NK-92 treated with Interleukin-12 subunit alpha and Interleukin-12 subunit beta, amount 100 ng/mL, for 24 hours (cell line): ENCODE results near the gene CDK17.
"Not testable (repeated sequence)": the region's sequence is repeated elsewhere in the genome, so short reads cannot be mapped to it uniquely, and the experiment has no call there.

Experiments
- DNase-seq: peaks from one replicate; lab custom pipeline; 2025; lab: John Stamatoyannopoulos, UW

The CDK17 gene

DNA sequence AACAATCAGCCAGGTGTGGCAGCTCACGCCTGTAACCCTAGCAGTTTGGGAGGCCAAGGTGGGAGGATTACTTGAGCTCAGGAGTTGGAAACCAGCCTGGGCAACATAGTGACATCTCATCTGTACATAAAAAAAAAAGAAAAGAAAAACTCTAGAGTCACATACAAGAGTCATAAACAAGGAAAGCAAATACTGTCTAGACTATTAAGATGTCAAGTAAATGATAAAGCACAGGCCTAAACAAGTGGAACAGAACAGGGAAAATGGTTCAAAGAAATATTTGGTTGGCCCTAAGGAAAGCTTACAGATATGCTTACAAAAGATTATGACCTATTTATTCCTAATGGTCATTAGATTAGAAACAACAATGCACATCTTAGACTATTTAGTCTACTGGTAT, 12.3 kb downstream of the CDK17 start:
- no peak for DNase-seq

DNA sequence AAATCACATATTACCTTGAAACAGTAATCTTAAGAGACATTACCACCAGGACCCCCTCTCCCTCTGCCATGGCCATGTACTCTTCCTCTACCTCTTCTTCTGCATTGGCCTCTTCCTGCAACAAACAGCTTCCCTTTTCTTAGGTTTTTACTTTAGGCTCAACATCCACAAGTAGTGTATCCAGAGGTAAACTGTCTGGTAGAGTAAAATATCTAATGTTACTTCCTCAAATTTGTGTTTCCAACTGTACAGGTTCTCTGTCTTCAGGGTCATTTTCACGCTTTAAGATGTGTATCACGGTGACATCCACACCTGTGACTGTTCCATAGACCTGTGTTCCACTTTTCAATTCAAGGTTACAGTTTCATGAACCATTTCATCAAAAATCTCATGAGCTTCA, 13.4 kb downstream of the CDK17 start:
- no peak for DNase-seq

DNA sequence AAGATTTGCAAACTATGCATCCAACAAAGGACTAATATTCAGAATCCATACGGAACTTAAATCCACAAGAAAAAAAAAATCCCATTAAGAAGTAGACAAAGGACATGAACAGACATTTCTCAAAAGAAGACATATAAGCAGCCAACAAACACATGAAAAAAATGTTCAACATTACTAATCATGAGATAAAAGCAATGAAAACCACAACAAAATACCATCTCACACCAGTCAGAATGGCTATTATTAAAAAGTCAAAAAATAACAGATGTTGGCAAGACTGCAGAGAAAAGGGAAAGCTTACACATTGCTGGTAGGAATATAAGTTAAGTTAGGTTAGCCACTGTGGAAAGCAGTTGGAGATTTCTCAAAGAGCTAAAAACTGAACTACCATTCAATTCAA, 16.2 kb downstream of the CDK17 start:
- DNase-seq = no peak

DNA sequence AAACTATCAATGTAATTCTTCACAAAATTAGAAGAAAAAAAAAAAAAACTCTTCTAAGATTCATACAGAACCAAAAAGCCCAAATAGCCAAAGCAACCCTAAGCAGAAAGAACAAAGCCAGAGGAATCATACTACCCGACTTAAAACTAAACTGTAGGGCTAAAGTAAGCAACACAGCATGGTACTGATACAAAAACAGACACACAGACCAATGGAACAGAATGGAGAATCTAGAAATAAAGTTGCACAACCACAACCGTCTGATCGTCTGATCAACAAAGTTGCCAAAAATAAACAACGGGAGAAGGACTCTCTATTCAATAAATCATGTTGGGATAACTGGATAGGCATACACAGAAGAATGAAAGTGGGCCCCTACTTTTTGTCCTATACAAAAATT, 16.9 kb downstream of the CDK17 start:
- DNase-seq = no peak

DNA sequence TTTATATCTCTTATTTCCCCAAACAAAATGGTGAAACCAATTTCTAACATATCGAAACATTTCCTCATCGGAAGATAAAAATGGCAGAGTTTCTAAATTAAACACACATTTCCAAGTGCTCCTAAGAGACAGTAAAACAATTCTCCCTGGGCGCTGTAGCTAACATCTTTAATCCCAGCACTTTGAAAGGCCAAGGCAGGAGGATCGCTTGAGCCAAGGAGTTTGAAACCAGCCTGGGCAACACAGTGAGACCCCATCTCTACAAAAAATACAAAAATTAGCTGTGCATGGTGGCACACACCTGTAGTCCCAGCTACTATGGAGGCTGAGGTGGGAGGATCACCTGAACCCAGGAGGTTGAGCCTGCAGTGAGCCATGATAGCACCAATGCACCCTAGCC, 20.5 kb downstream of the CDK17 start:
- not testable (repeated sequence) for DNase-seq

DNA sequence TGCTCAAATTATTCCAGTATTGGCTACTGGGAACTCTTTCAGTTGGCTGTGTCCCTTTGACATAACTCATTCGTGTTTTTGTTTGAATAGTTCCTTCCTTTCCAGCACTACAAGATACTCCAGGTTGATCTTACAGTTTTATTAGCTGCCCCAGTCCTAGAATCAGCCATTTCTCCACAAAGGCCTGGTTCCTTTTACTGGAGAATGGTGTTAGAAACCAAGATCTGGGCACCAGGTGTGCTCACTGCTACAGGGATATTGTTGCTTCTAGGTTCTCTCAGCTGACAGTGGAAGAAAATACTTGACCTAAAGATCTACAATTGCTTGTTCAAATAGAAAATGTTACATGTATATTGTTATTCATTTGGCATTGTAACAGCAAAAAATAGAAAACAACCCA, 21.9 kb downstream of the CDK17 start:
- DNase-seq = no peak

DNA sequence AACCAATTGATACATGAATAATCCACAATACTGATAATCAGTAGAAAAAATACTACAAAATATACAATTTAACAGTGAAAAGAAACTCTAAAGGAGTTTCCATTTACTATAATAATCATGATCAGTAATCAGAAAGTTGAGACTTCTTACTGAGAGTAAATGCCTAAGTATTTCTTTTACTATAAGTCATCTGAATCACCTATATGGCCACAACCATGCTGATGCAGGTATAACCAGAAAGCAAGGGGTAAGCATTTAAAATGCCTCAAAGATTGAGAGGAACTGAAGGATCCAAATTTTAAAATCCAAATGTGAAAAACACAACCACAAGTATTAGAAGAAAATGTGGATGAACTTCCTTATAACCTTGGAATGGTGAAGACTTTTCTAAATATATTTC, 23.4 kb downstream of the CDK17 start:
- no peak for DNase-seq

DNA sequence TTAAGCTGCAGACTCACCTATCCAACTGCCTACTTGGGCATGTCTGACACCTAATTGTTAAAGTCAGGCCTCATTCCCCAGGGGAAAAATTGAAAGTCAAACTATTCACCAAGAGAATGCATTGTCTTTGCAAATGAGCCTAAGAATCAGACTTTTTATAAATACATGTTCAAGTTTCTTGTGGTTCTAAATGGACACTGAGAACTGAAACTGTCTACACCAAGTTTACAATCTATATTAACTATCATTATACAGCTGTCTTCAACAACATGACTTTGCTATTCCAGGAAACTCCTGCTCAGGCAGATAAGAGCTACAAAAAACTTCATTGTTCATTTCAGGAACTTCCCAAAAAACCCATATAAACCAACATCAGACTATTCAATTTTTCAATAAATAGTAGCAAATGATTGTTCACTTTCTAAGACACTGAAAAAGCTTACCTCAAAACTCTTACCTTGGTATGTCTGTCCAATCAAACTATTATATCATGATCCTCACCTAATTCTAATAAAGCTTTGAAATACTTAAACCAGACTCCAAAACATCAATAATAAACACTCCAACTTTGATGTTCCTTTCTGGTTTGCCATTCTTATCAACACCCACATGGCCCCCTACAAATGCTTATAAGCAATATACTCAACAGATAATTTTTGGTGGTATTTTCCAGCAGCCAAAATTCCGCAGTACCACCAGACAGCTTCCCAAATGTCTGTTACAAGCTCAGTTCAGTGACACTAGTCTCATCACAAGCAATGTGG, 24.2 kb downstream of the CDK17 start:
- DNase-seq = no peak

DNA sequence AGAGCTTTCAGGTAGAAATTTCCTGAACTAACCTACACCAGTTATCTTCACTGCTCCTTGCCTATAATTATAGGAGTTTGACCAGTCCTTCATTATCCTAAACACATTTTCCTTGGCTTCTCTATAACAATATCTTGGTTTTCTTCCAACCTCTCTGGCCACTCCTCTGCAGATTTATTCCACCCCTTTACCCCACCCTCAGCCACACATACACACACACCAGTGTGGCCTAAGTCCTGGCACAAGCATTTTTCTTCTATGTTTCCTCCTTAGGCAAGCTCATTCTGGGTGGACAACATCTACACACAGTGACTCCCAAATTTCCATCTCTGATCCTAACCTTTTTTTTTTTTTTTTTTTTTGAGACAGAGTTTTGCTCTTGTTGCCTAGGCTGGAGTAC, 25.1 kb downstream of the CDK17 start:
- no peak for DNase-seq

DNA sequence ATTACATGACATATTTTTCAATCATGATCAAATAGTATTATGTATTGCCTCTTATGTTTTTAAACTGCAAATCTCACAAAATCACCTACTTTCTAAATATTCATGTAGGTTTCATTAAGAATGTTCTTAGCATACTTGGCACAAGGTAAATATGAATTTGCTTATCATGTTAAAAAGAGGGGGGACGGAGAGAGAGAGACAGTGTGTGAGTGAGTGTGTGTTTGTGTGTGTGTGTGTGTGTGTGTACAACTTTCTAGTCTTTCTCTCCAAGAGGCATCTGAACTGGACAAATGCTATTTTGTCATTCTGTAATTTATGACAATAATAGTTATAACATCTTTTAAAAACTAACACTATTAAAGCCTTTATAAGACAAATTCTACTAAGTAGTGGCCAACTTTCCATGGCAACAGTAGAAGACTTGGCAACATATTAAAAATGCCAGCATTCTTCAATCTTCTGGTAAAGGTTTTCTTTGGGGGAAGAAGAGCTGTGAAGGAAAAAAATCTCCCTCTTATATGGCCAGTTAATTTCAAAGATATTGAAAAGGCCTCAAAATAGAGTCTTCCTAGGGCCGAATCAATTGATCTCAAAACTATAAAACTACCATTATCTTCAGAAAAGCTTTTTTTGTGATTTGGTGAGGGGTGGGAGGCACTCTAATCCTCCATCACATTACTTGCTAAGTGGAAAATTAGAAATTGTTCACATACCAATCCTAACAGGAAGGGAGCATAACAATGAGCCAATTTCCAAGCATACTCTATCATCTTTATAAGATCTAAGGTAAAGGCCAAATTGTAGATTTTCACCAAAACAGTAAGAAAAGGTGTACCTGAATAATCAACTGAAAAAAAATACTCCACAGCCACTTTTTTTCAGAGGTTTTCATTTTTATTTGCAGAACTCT, 28.2 kb downstream of the CDK17 start:
- DNase-seq = no peak

DNA sequence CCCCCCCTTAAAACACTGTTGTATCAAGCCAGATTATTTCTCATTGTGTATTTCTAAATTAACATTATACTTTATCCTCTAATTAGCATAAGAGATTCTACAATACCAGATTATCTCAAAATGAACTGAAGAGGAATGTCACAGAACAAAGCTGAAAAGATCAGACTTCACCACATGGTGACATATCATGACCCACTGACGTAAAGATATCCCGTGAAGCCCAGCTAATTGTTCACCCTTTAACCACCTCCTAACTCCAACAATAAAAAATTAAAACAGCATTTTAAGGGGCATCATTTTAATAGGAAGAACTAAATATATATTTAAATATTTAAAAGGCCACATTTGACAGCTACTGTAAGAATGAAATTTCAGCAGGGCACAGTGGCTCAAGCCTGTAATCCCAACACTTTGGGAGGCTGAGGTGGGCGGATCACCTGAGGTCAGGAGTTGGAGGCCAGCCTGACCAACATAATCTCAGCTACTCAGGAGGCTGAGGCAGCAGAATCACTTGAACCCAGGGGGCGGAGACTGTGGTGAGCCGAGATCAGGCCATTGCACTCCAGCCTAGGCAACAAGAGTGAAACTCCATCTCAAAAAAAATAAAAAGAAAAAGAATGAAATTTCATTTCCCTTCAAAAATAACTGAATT, 29.0 kb downstream of the CDK17 start:
- no peak for DNase-seq

DNA sequence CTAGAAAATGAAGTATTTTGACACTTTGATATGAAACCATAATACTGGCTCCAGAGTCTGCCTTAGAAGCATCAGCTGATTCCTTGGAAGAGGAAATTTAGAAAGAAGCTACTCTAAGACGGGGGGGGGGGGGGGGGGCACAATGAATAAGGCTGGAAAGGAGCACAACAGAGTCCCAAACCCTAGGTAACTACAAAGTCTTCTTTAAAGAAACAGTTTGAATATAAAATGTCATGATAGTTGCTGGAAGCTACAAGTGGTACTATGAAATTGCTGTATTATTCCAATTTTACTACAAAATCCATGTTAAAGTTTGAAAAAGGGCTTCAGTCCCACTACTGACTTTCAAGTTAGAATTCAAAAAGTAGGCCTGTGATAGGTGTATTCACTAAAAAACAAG, 31.6 kb downstream of the CDK17 start:
- DNase-seq = no peak

DNA sequence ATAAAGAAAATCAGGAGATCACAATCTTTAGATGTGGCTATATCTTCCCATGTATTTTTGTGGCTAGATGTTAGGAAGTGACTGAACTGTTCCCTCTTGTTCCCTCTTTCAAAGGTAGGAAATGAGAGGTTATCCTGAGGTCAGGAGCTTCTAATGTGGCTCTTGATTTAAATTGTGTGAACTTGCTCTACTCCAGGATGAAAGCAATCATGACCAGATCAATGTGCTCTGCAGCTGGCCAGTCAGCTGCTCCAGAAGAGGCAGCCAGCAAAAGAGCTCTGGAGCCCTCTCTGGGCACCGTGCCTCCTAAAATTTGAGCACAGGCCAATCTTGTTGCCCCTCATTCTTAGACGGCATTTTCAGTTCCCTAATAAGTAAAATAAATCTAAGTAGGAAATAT, 32.0 kb downstream of the CDK17 start:
- DNase-seq = no peak

DNA sequence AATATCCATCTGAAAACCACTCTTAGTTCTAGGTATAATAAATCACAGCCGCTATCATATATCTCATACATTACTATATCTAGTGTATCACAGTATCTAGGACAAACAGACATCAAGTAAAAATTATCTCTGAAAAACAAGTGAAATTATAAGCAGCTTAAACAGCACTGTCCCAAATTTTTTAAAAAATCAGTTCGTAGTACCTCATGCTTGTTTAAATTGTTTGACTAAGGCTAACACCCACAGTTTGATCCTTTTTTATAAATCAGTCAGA, 33.9 kb downstream of the CDK17 start:
- no peak for DNase-seq

DNA sequence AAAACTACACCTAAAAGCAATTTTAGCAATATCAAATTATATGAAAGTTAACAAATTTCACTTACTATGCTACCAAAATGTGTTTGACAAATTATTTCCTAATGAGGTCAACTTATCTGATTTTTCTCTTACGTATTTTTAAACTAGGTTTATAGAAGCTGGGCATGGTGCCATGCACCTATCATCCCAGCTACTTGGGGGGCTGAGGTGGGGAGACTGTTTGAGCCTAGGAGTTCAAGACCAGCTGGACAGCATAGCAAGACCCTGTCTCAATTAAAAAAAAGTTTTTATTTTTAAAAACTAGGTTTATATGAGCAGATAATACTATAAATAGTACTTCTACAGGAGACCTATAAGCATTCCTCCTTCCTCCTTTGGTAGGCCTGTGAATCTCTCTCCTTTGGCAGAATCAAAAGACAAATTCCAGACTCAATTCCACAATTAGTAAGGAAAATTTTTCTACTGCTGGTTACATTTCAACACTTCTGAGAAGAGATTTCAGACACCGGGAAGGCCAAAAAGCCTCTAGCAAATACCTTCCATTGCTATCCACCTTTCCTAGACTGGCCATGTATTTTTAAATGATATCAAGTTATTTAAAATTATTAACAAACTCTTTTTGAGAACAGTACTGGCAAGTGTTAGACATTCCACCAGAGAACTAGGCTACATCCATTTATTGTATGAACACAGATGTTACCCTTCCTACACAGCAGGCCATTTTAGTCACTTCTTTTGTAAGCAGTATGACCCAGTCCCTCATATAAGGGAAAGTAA, 34.4 kb downstream of the CDK17 start:
- no peak for DNase-seq

DNA sequence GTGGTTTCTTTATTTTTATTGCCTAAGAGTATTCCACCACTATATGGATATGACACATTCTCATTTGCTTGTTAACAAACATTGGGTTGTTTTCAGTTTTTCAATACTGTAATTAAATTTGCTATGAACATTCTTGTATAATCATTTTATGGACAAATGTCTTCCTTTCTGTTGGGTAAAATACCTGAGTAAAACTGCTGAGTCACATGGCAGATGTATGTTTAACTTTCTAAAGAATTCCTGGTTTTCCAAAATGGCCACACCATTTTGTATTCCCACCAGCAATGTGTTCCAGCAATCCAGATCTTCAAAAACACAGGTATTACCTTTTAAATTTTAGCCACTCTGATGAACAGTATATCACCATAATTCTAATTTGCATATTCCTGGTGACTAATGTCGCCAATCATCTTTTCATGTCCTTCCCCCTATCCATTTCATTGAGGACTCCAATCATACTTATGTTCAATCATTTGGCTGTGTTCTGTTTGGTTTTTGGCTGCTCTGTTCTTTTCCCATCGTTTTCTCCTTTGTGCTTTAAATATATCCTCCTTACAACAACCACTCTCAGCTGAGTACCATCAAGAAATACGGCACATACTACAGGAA, 36.0 kb downstream of the CDK17 start:
- no peak for DNase-seq

DNA sequence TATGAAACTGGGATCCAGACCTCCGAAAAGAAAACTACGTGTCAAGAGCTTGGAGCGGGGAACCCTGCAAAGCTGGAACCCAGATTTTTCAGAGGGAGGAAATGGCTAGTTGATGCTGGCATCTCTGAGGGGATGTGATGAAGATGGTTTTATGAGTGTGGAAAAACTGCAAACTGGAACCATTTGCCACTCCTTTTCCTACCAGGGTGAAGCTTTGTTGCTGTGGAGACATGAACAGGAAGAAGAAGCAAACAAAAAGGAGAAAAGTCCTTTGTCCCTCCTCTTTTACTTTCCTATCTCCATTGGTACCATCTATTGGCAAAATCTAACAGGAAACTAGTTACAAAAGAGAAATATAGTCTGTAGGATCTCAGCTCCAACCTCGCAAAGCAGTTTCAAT, 39.2 kb downstream of the CDK17 start:
- no peak for DNase-seq

DNA sequence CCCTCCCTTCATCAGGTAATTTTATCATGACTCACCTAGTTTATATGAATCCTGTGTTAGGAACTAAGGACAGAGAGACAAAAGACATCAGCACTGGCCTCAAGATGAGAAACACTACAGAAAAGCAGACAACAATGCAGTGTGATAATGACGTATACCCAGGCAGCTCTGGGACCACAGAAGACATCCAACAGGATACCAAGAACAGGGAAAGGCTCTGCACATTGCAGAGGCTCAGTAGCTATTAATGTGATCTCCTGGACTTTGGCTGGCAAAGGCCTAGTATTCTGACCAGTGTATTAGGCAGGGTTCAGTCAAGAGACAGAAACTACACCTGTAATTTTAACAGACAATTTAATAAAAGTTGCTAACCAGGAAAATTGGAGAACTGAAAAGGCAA, 39.7 kb downstream of the CDK17 start:
- DNase-seq = no peak

DNA sequence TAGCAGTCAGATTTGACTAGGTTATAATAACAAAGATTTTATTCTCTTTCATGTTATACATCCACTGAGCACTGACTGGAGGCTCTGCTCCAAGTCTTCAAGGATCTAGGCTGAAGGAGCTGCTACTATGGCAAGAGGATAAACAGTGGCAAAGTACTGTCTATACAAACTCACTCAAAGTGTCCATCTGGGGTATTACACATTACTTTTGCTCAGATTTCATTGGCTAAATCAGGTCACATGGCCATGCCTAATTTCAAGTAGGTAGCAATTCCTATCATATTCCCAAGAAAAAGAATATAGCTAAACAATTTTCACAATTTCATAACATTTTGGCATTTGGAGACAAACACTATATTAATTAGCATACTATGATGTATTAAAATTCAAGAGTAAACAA, 40.9 kb downstream of the CDK17 start:
- DNase-seq = no peak

DNA sequence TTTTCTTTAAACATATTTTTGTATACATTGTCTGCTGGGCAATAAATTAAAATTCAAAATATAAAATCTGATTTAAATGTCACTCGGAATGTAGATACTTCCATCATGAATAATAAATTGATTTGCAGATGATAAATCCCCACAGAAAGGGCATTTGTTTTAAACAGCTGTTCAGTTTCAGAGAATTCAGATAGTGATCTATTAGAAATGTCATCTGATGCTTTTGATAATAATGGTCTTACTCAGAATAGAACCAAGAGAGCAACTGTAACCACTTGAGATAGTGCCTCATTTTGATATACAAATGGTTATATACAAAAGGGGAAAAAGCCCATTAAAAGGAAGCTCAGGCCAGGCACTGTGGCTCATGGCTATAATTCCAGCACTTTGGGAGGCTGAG, 43.4 kb downstream of the CDK17 start:
- no peak for DNase-seq

DNA sequence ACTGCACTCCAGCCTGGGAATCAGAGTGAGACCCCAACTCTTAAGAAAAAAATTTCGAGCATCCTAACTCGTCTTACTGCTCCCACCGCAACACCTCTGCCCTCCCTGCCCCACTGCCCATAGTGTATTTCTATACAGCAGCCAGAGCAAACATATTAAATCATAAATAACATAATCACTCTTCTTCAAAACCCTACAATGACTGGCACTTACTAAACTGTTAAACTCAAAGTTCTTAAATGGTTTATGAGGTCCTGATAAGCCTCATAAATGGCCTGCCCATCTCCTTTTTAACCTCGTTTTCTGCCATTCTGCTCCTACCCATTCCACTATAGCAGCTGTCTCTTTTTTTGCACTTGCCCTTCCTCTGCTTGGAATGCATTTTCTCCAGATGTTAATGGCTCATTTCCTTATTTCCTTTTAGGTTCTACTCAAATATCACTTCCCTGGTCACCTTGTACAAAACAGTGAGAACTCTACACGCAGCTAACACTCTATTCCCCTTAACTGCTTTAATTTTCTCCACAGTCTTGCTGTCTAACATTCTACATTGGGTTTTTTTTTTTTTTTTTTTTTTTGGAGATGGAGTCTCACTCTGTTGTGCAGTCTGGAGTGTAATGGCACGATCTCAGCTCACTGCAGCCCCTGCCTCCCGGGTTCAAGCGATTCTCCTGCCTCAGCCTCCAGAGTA, 45.2 kb downstream of the CDK17 start:
- no peak for DNase-seq
